GM06990 (cell line): Measurements from ENCODE around the gene ZNF222.

Experiments used
- DNase-seq: peaks from one replicate; pipeline ENCODE4 v3.0.0-alpha.2; 2011; ENCODE audit not compliant: insufficient read length; ENCODE audit errors: extremely low read depth
- H3K27me3 ChIP-seq: replicated peaks from 2 replicates; pipeline ENCODE4 v1.6.0; 2011; ENCODE audit warnings: low read length; ENCODE audit not compliant: control insufficient read depth, insufficient read depth
- H3K36me3 ChIP-seq: 2 replicates; pipeline ENCODE4 v1.5.1; 2011; ENCODE audit warnings: low read length; ENCODE audit not compliant: control insufficient read depth, insufficient read depth
- H3K4me3 ChIP-seq: replicated peaks from 2 replicates; pipeline ENCODE4 v1.5.1; 2011; ENCODE audit warnings: low read depth, mild to moderate bottlenecking, control low read depth, low read length
- CTCF ChIP-seq: IDR thresholded peaks from 2 replicates; pipeline ENCODE4 v1.5.1; 2011; ENCODE audit warnings: low read length, control low read depth, mild to moderate bottlenecking, inconsistent platforms; ENCODE audit not compliant: insufficient read depth, poor library complexity, severe bottlenecking

The ZNF222 gene

GRCh38 chr19:44032001-44032610 is 6.9 kb downstream of the ZNF222 start:
- H3K36me3 ChIP-seq, result peaks cover 7% of the 10 kb centered on the region
- no peak for TF ChIP-seq CTCF
- DNase-seq, result no peak

GRCh38 chr19:44042147-44042546 is 17.0 kb downstream of the ZNF222 start:
- no peak for DNase-seq

More at GRCh38 chr19:44032001-44032610, 6.9 kb downstream of the ZNF222 start:
- no peaks in the 10 kb centered on the region for H3K27me3 ChIP-seq
- no peak overlapping the region for H3K4me3 ChIP-seq

DNA sequence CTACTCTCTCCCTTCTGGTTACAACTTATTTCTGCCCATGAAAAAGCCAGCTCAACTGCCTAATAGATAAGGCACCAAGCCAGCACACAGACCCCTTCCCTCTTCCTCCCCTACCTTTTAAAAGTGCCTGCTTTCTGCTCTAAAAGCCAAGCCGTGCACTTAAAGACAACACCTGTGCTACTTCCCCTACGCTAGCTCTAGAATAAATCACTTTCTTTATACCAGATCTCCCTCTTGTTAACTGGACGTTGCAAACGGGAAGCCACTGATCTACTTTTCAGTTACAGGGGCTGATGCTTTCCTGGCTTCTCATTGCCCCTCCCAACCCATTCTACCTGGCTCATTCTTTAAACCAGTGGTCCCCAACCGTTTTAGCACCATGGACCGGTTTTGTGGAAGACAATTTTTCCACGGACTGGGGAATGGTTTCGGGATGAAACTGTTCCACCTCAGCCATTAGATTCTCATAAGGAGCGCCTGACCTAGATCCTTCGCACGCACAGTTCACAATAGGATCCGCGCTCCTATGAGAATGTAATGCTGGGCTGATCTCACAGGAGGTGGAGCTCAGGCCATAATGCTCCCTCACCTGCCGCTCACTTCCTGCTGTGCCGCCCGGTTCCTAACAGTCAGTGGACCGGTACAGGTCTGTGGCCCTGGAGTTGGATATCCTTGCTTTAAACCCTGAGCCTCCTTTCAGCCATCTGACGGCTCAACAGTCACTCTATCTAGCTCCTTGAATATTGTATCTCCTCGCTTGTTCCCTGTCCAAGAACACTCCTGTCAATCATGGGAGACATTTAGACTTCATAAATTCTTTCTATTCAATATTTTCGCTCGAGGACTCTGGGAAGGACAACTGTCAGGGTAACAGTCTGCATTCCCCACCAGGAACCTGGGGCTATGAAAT is 25.8 kb downstream of the ZNF222 start:
- DNase-seq, result no peak
- Histone ChIP-seq H3K4me3 (peak overlapping the region; percentile 65), H3K27me3 (no peaks in the 10 kb centered on the region), H3K36me3 (no peaks in the 10 kb centered on the region)
- no peak for TF ChIP-seq CTCF

More at GRCh38 chr19:44042147-44042546, 17.0 kb downstream of the ZNF222 start:
- Histone ChIP-seq H3K36me3 (no peaks in the 10 kb centered on the region), H3K4me3 (no peak overlapping the region), H3K27me3 (no peaks in the 10 kb centered on the region)
- no peak for TF ChIP-seq CTCF

DNA sequence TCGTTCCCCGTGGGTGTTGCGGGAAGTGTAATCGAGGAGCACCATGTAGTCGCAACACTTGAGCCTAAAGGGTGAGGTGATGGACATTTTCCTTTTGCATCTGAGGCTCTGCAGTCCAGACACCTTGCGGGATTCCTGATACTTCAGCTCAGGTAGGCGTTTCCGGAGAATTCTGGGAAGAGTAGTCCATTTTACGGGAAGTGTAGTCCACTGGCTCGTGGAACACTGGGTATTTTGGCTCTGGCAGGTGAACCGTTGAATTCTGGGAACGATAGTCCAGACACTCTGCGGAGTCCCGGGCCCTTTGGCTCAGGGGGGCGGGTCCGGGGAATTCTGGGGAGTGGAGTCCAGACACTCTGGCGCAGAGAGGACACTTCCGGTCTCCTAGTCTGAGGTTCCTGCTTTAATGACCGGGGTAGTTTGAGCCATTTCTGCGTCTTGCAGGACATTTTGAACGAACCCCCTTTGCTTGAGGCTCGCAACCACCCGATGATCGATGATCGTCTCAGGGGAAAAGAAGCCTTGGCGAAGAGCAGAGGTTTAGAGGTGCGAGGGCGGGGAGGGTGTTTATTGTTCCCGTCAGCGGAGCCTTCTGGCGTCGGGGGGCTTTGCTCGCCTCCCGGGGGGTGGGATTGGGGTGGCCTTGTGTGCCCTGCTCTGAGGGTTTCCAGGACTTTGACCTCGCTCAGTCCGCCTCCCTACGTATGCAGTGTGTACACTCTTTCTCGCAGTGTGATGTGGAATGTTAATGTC is 26.6 kb downstream of the ZNF222 start, which contains the start of gene ZNF223:
Gene ZNF223, plus strand, starts transcription at position 387 of the 753 bp plus-strand sequence. CDS start 3,141 bp downstream, outside the sequence.
- Histone ChIP-seq H3K27me3 (no peaks in the 10 kb centered on the region), H3K36me3 (no peaks in the 10 kb centered on the region), H3K4me3 (peak within 1 kb of the TSS; percentile 65)
- no peak for TF ChIP-seq CTCF
- DNase-seq, result peak; percentile 59

DNA sequence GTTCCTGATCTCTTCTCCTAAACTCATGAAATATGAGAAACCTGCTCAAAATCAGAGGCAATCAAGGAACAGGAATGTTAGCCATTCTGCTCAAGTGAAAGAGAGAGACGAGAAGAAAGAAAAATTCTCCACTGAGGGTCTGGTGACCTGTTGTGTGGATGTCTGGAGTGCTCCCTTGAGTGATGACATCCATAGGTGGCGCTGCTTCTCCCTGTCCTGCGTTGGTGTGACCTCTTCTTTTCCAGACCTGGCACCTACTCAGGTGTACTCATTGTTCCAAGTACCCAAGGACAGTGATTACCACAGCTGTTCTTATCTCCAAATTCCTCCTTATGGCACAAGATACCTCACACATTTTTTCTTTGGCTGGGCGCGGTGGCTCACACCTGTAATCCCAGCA is 30.7 kb downstream of the ZNF222 start:
- no peak for TF ChIP-seq CTCF
- Histone ChIP-seq H3K4me3 (no peak overlapping the region), H3K27me3 (no peaks in the 10 kb centered on the region), H3K36me3 (no peaks in the 10 kb centered on the region)
- DNase-seq, result no peak
